ENCODE measurements around the gene CXCL9.

GRCh38 chr4:76022031-76022430 is 14.7 kb upstream of the CXCL9 start:
- TF ChIP-seq POLR2A (IDR thresholded peaks at IDR 0.05; ENCODE audit: low read depth, low read length) (no peak), POLR2AphosphoS5 (IDR thresholded peaks at IDR 0.05; ENCODE audit: low read depth, low read length) (no peak), SPI1 (IDR thresholded peaks at IDR 0.05; ENCODE audit: low read depth, low read length) (no peak), TAF1 (IDR thresholded peaks at IDR 0.05; ENCODE audit: low read depth, low read length) (no peak)
